NCI-H1694 (cell line): Measurements from ENCODE around the gene STPG2.

Source experiments
- DNase-seq: peaks from one replicate; lab custom pipeline; 2025; lab: John Stamatoyannopoulos, UW

STPG2 gene

GRCh38 chr4:98143001-98143899, at the start of gene STPG2:
Gene STPG2 (minus strand): TSS chr4:98143476.
- peak; percentile 73 for DNase-seq

GRCh38 chr4:98185279-98185678, 42.0 kb upstream of the STPG2 start:
- no peak for DNase-seq

- DNase-seq: no peak
Observed at GRCh38 chr4:98181809-98182208, 38.5 kb upstream of the STPG2 start.

GRCh38 chr4:98179951-98180350, 36.7 kb upstream of the STPG2 start:
- peak; percentile 1 for DNase-seq

GRCh38 chr4:98176531-98176930, 33.3 kb upstream of the STPG2 start:
- DNase-seq: no peak

GRCh38 chr4:98170035-98170434, 26.8 kb upstream of the STPG2 start:
- no peak for DNase-seq

- DNase-seq: no peak
Observed at GRCh38 chr4:98166731-98167041, 23.4 kb upstream of the STPG2 start.

GRCh38 chr4:98166025-98166730, 22.9 kb upstream of the STPG2 start:
- no peak for DNase-seq

GRCh38 chr4:98162696-98163095, 19.4 kb upstream of the STPG2 start:
- no peak for DNase-seq

GRCh38 chr4:98151145-98151924, 8.1 kb upstream of the STPG2 start:
- DNase-seq: no peak

GRCh38 chr4:98150092-98150761, 7.0 kb upstream of the STPG2 start:
- DNase-seq: peak; percentile 19

- no peak for DNase-seq
Observed at GRCh38 chr4:98148856-98149255, 5.6 kb upstream of the STPG2 start.

- no peak for DNase-seq
Observed at GRCh38 chr4:98126141-98126540, 17.1 kb downstream of the STPG2 start.

- DNase-seq: no peak
Observed at GRCh38 chr4:98125585-98125984, 17.7 kb downstream of the STPG2 start.

GRCh38 chr4:98117363-98117762, 25.9 kb downstream of the STPG2 start:
- no peak for DNase-seq

- peak; percentile 24 for DNase-seq
Observed at GRCh38 chr4:98113012-98113411, 30.3 kb downstream of the STPG2 start.

- DNase-seq: no peak
Observed at GRCh38 chr4:98110929-98111328, 32.3 kb downstream of the STPG2 start.

GRCh38 chr4:98110214-98110613, 33.1 kb downstream of the STPG2 start:
- DNase-seq: no peak

GRCh38 chr4:98102660-98103059, 40.6 kb downstream of the STPG2 start:
- DNase-seq: no peak

GRCh38 chr4:98101988-98102387, 41.3 kb downstream of the STPG2 start:
- DNase-seq: no peak

- DNase-seq: no peak
Observed at GRCh38 chr4:98098764-98099163, 44.5 kb downstream of the STPG2 start.

GRCh38 chr4:98094118-98094517, 49.2 kb downstream of the STPG2 start:
- DNase-seq: no peak
